ENCODE results near the gene MIDN.

MIDN gene

DNA sequence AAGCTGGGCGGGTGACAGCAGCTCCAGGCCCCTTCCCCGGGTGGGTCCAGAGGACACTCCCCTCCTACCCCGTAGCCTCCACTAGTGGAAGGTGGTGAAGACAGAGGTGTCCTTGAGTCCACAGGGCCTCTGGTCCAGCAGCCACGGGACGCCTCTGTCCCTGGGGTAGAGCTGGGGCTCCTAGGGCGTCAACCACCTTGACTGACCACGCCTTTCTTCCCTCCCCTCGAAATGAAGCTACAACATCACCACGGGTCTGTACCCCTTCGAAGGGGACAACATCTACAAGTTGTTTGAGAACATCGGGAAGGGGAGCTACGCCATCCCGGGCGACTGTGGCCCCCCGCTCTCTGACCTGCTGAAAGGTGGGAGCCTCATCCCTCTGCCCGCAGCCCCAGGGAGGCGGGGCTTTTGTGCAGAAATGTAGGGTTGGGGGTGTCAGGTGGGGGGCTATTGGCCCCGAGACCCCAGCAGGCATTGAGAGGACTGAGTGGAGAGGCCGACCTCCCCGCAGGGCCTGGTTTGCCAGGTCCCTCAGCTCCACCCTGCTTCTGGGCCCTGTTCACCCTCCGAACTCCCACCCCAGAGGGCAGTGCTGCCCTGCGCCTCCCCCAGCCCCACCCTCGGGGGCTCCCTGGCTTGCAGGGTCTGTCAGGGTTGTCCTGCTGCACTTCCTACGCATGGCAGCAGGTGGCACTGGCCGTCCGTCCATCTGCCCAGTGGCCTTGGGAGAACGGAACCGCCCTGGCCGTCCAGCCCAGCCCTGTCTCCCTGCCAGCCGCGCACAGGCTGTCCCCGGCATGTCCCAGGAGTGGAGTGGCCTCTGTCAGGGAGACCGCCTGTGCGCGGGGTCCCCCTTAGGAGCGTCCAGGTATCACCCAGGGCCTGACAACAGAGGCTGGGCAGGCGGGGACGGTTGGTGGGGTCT is 27.1 kb upstream of the MIDN start:
- no peak for DNase-seq

DNA sequence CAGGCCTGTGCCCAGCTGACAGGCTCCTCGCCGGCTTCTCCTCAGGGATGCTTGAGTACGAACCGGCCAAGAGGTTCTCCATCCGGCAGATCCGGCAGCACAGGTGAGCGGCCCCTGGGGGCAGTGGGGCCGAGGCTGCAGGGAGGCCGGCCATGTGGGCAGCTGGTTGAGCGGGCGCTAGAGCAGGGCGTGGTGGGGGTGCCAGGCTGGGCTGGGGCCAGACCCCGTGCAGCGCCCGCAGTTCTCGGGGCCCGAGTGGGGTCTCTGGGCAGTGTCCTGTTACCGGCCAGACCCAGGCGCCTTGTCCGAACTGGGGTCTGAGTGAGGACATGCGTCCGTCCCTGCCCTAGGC is 26.5 kb upstream of the MIDN start:
- DNase-seq: no peak

DNA sequence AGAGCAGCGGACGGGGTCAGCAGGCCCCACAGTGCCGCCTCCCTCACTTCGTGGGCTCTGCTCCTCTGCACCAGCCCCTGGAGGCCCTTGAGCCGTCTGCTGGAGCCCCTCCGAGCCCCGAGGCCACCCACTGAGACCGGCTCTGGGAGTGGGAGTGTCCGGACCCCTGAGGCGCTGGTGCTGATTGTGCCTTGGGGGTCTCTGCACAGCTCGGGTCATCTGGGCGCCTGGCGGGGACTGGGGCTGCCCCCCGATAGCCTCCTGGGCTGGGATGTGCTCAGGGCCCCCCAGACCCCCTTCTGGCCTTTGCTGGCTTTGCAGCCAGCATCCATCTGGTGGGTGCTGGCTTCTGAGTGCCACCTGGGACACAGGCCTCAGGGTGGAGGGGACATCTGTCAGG is 26.0 kb upstream of the MIDN start:
- no peak for DNase-seq

GRCh38 chr19:1223018-1223855 is 25.1 kb upstream of the MIDN start:
- DNase-seq: no peak

DNA sequence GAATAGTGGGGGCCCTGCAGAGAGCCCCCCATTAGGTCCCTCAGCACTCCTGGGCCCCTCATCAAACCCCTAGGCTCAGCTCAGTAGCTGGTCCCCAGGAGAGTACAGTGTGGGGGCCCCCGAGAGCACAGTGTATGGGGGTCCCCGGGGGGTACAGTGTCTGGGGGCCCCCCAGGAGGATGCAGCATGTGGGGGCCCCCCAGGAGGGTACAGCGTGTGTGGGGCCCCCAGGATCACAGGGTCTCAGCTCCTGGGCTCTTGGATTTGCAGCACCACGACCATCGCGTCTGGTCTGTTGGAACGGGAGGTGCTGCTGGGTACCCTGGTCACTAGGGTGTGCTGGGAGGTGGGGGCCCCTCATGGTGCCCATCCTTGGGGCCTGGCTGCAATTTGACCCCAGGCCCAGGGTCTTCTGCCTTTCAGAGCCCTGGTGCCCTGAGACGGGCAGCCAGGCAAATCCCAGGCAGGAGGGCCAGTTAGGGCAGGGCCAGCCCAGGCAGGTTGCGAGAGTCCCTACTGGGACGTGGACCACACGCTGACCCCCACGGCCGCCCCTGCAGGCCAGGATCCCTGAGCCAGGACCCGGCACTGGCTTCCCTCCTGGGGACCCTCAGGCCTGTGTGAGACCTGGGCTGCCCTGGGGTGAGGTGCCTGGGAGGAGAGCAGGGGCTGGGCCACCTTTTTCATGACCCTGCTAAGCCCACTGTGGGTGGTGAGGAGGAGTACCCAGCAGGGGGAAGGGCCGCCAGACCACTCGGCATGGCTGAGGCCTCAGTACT is 24.1 kb upstream of the MIDN start:
- no peak for DNase-seq

GRCh38 chr19:1224847-1225246 is 23.5 kb upstream of the MIDN start:
- no peak for DNase-seq

- no peak for DNase-seq
These were observed 22.8 kb upstream of the MIDN start for GRCh38 chr19:1225440-1226226.

- DNase-seq: no peak
These were observed 22.2 kb upstream of the MIDN start for GRCh38 chr19:1226227-1226518.

DNA sequence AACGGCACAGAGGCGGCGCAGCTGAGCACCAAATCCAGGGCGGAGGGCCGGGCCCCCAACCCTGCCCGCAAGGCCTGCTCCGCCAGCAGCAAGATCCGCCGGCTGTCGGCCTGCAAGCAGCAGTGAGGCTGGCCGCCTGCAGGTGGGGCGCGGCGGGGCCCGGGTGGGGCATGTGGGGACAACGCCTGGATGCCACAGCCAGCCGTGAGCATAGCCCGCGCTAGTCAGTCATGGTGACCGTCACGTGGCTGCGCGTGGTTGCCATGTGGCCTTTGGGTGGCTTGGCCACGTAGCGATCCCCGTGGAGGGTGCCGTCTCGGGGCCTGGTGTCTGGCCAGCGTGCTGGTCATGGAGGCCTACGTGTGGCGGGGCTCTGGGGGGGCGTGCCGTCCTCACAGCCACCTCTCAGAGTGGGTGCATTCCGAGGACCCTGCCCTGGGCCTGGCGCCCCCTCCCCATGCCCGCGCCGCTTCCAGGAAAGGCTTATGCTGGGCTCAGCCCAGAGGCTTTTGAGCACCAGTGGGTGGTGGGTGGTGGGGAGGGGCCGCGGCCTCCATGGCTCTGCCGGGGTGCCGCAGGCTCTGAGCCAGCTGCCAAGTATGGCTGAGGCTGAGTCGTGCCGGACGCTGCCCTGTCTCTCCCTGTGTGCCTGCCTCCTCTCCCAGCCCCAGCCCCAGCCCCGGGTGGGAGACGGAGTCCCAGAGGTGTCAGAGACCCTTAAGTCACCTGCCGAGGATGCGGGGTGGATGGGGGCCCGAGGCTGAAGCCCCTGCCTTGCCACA is 21.7 kb upstream of the MIDN start:
- DNase-seq: no peak

- DNase-seq: no peak
These were observed 20.9 kb upstream of the MIDN start for GRCh38 chr19:1227304-1228054.

- DNase-seq: no peak
These were observed 20.0 kb upstream of the MIDN start for GRCh38 chr19:1228161-1228957.

DNA sequence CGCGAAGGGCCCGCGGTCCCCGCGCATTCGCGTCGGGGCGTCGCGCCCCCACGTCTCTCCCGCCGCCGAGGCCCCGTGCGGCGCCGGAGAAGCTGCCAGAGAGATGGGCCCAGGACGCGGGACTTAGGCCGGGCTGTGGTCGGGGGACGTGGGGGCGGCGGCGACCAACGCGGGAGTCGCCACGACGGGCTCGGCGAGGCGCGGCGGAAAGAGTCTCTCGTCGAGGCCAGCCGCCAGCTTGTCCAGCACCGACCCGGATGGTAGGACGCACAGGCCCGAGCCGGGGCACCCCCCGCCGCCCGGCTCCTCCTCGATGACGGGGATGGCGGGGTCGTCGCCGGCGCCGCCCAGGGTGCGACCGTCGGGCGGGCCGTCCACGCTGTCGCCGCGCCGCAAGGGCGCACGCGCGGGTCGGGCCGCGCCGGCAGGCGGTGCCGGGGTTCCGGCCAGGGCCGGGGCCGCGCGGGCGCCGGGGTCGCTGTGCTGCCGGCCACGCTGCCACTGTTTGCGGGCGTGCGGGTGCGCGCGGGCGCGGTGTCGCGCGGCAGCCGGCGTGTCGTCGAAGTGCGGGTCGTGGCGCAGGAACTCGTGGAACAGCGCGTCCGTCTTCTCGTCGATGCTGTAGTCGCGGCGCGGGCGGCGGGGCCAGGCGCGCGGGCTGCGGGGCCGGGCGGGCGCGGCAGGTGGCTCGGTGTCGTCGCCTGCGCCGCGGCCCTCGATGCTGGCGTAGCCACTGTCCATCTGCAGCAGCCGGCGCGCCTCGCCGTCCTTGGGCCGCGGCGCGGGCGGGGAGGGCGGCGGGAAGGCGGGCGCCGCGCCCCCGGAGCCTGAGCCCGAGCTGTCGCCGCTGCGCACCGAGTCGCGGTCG is 19.1 kb upstream of the MIDN start:
- no peak for DNase-seq

DNA sequence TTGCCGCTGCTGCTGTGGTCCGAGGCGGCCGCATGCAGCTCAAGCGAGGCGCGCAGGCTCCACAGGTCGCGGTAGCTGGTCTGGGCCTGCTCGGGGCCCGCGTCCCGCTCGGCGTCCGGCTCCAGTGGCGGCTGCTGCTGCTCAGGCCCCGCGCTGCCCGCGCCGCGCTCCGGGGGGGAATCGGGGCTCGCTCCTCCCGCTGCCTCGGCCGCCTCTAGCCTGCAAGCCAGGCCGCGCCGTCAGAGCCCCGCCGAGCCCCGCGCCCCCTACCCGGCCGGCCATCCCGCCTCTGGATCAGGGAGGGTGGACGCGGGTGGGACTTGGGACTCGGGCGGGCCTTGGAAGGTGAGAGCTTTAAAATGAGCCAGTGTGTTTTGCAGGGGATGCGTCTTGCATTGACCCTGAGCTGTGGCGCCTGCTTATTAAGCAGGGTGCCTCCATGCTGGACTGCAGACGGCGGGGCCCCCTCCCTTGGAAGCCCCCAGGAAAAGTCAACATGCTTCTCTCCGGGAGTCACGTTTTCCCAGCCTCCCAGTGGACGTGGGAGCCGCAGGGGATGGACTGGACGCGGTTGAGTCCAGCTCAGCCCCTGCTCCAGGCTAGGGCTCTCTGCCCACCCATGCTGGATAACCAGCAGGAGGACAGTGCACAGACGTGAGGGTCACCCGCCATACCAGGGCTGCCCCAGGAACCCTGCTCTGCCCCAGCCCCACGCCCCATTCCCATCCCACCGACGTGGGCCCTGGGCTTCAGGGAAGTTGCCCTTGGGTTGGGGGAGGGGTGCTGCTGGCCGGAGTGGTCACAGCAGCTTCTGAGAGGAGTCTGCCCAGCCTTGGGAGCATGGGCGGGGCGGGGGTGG is 18.2 kb upstream of the MIDN start:
- DNase-seq: no peak

GRCh38 chr19:1230783-1231489 is 17.4 kb upstream of the MIDN start:
- no peak for DNase-seq

GRCh38 chr19:1231729-1232637 is 16.4 kb upstream of the MIDN start:
- DNase-seq: no peak

- no peak for DNase-seq
These were observed 15.7 kb upstream of the MIDN start for GRCh38 chr19:1232652-1233072.
